ENCODE measurements around the gene STARD10. TPM values are rescaled to one million over a fixed set of nuclear protein-coding genes. Genes with fewer than 3 reads are reported as not detected.

STARD10 gene
- 19.8 and 23.9 TPM in 2 replicates for total RNA-seq

GRCh38 chr11:72793425-72794367 is at the start of gene STARD10:
Gene STARD10 (minus strand): TSS chr11:72794047. CDS start chr11:72781181, 12,866 bp downstream.
- Mint-ChIP-seq H3K4me1 (ENCODE audit: low read depth) (peaks cover 35% of the 10 kb centered on the region), H3K9me3 (no peaks in the 10 kb centered on the region), H3K27me3 (ENCODE audit: insufficient read depth) (no peaks in the 10 kb centered on the region), H3K4me3 (peak within 1 kb of the TSS; percentile 93), H3K36me3 (ENCODE audit: low read depth) (no peaks in the 10 kb centered on the region), H3K27ac (peak within 1 kb of the TSS; percentile 99)
- intact Hi-C loops (cut with micrococcal nuclease): loop anchor here (1.0 to 5.0 kb wide), 8 partner anchors 11 to 968 kb away; partner anchors contain the start of genes ARAP1, INPPL1 and RAB6A
- peak; percentile 93 for DNase-seq (ENCODE audit: low spot score)

- intact Hi-C loops (cut with micrococcal nuclease): no loop called here
- no peak for DNase-seq (ENCODE audit: low spot score)
- H3K4me3 Mint-ChIP-seq: no peak overlapping the region
- peaks cover 44% of the 10 kb centered on the region for H3K36me3 Mint-ChIP-seq (ENCODE audit: low read depth)
- peaks cover 9% of the 10 kb centered on the region for H3K4me1 Mint-ChIP-seq (ENCODE audit: low read depth)
- no peaks in the 10 kb centered on the region for H3K9me3 Mint-ChIP-seq
- no peaks in the 10 kb centered on the region for H3K27me3 Mint-ChIP-seq (ENCODE audit: insufficient read depth)
- no peak overlapping the region for H3K27ac Mint-ChIP-seq
Measured at GRCh38 chr11:72842653-72843330, 48.9 kb upstream of the STARD10 start.

GRCh38 chr11:72842126-72842525 is 48.3 kb upstream of the STARD10 start:
- no peak overlapping the region for H3K27ac Mint-ChIP-seq
- intact Hi-C loops (cut with micrococcal nuclease): no loop called here
- H3K36me3 Mint-ChIP-seq (ENCODE audit: low read depth): peaks cover 45% of the 10 kb centered on the region

GRCh38 chr11:72841397-72841796 is 47.5 kb upstream of the STARD10 start:
- Mint-ChIP-seq H3K27me3 (ENCODE audit: insufficient read depth) (no peaks in the 10 kb centered on the region), H3K36me3 (ENCODE audit: low read depth) (peaks cover 45% of the 10 kb centered on the region), H3K4me1 (ENCODE audit: low read depth) (peaks cover 9% of the 10 kb centered on the region), H3K9me3 (no peaks in the 10 kb centered on the region), H3K4me3 (no peak overlapping the region), H3K27ac (no peak overlapping the region)
- intact Hi-C loops (cut with micrococcal nuclease): no loop called here
- no peak for DNase-seq (ENCODE audit: low spot score)

More at GRCh38 chr11:72842126-72842525, 48.3 kb upstream of the STARD10 start:
- Mint-ChIP-seq H3K4me3 (no peak overlapping the region), H3K4me1 (ENCODE audit: low read depth) (peaks cover 9% of the 10 kb centered on the region), H3K9me3 (no peaks in the 10 kb centered on the region), H3K27me3 (ENCODE audit: insufficient read depth) (no peaks in the 10 kb centered on the region)
- DNase-seq (ENCODE audit: low spot score): no peak

- no peak overlapping the region for H3K4me3 Mint-ChIP-seq
- peaks cover 14% of the 10 kb centered on the region for H3K4me1 Mint-ChIP-seq (ENCODE audit: low read depth)
Measured at GRCh38 chr11:72840780-72841179, 46.9 kb upstream of the STARD10 start.

GRCh38 chr11:72838691-72839305 is 45.0 kb upstream of the STARD10 start:
- Mint-ChIP-seq H3K36me3 (ENCODE audit: low read depth) (peaks cover 44% of the 10 kb centered on the region), H3K9me3 (no peaks in the 10 kb centered on the region), H3K27ac (no peak overlapping the region), H3K27me3 (ENCODE audit: insufficient read depth) (no peaks in the 10 kb centered on the region), H3K4me1 (ENCODE audit: low read depth) (peaks cover 25% of the 10 kb centered on the region), H3K4me3 (no peak overlapping the region)
- intact Hi-C loops (cut with micrococcal nuclease): no loop called here
- DNase-seq (ENCODE audit: low spot score): no peak

More at GRCh38 chr11:72840780-72841179, 46.9 kb upstream of the STARD10 start:
- no peaks in the 10 kb centered on the region for H3K27me3 Mint-ChIP-seq (ENCODE audit: insufficient read depth)
- intact Hi-C loops (cut with micrococcal nuclease): no loop called here
- no peak overlapping the region for H3K27ac Mint-ChIP-seq
- H3K9me3 Mint-ChIP-seq: no peaks in the 10 kb centered on the region
- H3K36me3 Mint-ChIP-seq (ENCODE audit: low read depth): peaks cover 45% of the 10 kb centered on the region
- no peak for DNase-seq (ENCODE audit: low spot score)

- DNase-seq (ENCODE audit: low spot score): no peak
- H3K9me3 Mint-ChIP-seq: no peaks in the 10 kb centered on the region
- H3K4me3 Mint-ChIP-seq: no peak overlapping the region
- H3K4me1 Mint-ChIP-seq (ENCODE audit: low read depth): peaks cover 25% of the 10 kb centered on the region
- H3K27ac Mint-ChIP-seq: no peak overlapping the region
- intact Hi-C loops (cut with micrococcal nuclease): no loop called here
- H3K27me3 Mint-ChIP-seq (ENCODE audit: insufficient read depth): no peaks in the 10 kb centered on the region
- peaks cover 35% of the 10 kb centered on the region for H3K36me3 Mint-ChIP-seq (ENCODE audit: low read depth)
Measured at GRCh38 chr11:72836111-72836510, 42.3 kb upstream of the STARD10 start.

- Mint-ChIP-seq H3K9me3 (no peaks in the 10 kb centered on the region), H3K4me1 (ENCODE audit: low read depth) (peaks cover 25% of the 10 kb centered on the region), H3K4me3 (peak overlapping the region; percentile 37), H3K36me3 (ENCODE audit: low read depth) (peaks cover 37% of the 10 kb centered on the region), H3K27ac (peak overlapping the region; percentile 92), H3K27me3 (ENCODE audit: insufficient read depth) (no peaks in the 10 kb centered on the region)
- intact Hi-C loops (cut with micrococcal nuclease): no loop called here
- DNase-seq (ENCODE audit: low spot score): no peak
Measured at GRCh38 chr11:72834905-72835304, 41.1 kb upstream of the STARD10 start.

- Mint-ChIP-seq H3K27ac (peak overlapping the region; percentile 92), H3K36me3 (ENCODE audit: low read depth) (peaks cover 34% of the 10 kb centered on the region), H3K4me3 (no peak overlapping the region), H3K27me3 (ENCODE audit: insufficient read depth) (no peaks in the 10 kb centered on the region), H3K4me1 (ENCODE audit: low read depth) (peaks cover 21% of the 10 kb centered on the region), H3K9me3 (no peaks in the 10 kb centered on the region)
- intact Hi-C loops (cut with micrococcal nuclease): loop anchor here (2.0 kb wide), 1 partner anchor 409 kb away; no protein-coding TSS in a partner anchor
- no peak for DNase-seq (ENCODE audit: low spot score)
Measured at GRCh38 chr11:72833811-72834493, 40.1 kb upstream of the STARD10 start.

- intact Hi-C loops (cut with micrococcal nuclease): loop anchor here (2.0 kb wide), 1 partner anchor 410 kb away; no protein-coding TSS in a partner anchor
- H3K27me3 Mint-ChIP-seq (ENCODE audit: insufficient read depth): no peaks in the 10 kb centered on the region
- no peaks in the 10 kb centered on the region for H3K9me3 Mint-ChIP-seq
- peaks cover 17% of the 10 kb centered on the region for H3K4me1 Mint-ChIP-seq (ENCODE audit: low read depth)
- H3K27ac Mint-ChIP-seq: peak overlapping the region; percentile 18
- no peak for DNase-seq (ENCODE audit: low spot score)
- peaks cover 30% of the 10 kb centered on the region for H3K36me3 Mint-ChIP-seq (ENCODE audit: low read depth)
- no peak overlapping the region for H3K4me3 Mint-ChIP-seq
Measured at GRCh38 chr11:72833083-72833733, 39.4 kb upstream of the STARD10 start.

- Mint-ChIP-seq H3K27me3 (ENCODE audit: insufficient read depth) (no peaks in the 10 kb centered on the region), H3K9me3 (no peaks in the 10 kb centered on the region), H3K36me3 (ENCODE audit: low read depth) (peaks cover 30% of the 10 kb centered on the region), H3K4me3 (no peak overlapping the region), H3K27ac (no peak overlapping the region), H3K4me1 (ENCODE audit: low read depth) (peaks cover 22% of the 10 kb centered on the region)
- intact Hi-C loops (cut with micrococcal nuclease): loop anchor here (2.0 kb wide), 1 partner anchor 410 kb away; no protein-coding TSS in a partner anchor
- no peak for DNase-seq (ENCODE audit: low spot score)
Measured at GRCh38 chr11:72832301-72833082, 38.6 kb upstream of the STARD10 start.

Measured in activated T-helper 1 cell treated with anti-CD3 and anti-CD28 coated beads, Interleukin-12 subunit alpha, Interleukin-12 subunit beta, Interleukin-2, Interleukin-4 antibody, amounts not matched to agents 30 ng/mL and 10 ng/mL and 1 ng/mL, durations not matched to agents 14 hours and 24 hours and 36 hours (primary cell).